ENCODE data around the gene PRICKLE1.

Gene PRICKLE1

GRCh38 chr12:42444192-42444943 lies 145.2 kb downstream of the PRICKLE1 start:
- no peak for DNase-seq

DNA sequence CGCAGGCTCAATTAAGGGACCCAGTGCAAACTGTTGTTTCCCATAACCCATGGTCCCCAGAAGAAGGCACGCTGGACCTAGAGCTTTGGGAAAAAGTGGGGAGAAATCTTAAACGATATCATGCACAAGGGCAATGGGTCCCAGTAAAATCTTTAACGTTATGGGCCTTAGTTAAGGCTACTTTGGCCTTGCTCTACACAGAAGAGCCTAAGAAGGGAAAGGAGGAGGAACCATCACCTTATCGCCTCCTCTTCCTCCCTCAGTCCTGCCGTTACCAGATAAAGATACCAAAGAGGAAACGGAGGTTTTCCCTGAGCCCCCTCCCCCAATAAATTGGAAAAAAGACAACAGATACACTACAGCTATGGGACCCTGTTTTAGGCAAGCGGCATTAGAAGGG lies 146.7 kb downstream of the PRICKLE1 start:
- DNase-seq: no peak

- no peak for DNase-seq
Observed at GRCh38 chr12:42442311-42442759, 147.2 kb downstream of the PRICKLE1 start.

DNA sequence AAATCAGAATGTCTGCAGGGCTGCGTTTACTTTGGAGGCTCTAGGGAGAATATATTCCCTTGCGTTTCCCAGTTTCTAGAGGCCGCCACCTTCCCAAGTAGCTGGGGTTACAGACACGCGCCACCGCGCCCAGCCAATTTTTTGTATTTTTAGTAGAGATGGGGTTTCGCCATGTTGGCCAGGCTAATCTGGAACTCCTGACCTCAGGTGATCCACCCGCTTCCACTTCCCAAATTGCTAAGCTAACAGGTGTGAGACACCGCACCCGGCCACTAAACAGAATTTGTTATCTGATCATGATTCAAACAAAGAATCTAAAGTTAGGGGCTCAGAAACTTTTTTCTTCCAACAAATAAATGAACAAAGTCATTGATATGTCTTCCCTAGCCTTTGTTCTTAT lies 148.9 kb downstream of the PRICKLE1 start:
- no peak for DNase-seq

DNA sequence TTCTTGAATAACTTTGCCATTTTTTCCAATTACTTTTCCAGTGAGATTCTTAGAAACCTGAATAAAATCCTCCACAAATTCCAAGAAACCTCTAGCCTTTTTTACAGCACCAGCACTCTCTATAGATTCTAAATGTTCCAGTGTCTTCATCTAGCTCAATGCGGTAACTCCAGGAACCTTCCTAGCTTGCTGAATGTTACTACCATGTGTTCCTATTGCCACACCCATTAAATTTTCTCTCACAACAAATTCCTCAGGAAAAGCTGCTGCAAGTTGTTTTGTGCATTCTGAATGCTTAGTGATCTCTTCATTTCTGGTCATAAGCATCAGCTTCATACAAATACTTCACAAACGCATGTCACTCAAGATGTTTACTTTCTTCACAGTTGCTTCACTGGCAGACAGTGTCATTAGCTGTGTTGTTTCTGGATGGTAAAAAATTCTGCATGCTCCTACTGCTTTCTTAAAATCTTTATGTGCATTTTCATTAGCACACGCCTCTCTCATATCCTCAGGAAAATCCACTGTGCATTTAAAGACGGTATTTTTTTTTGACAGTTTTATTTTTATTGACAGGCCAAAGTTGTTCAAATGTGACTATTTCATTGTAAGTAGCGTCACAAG lies 156.9 kb downstream of the PRICKLE1 start:
- no peak for DNase-seq

DNA sequence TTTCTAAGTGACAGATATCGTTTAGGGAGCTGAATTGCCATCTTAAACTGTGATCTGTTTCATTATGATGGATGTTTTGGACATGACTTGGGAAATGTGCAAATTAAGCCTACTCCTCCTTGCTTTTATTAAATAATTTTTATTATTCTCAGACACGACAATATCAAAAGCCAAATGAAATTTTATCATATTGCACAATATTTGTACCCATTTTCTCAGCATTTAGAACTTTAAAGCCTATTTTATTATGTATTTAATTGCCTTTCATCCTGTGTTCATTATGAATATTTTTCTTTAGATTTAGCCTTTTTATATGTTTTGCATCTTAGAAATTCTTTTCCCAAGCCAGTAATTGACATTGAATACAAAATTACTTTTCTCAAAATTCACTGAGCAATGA lies 160.7 kb downstream of the PRICKLE1 start:
- no peak for DNase-seq

- DNase-seq: no peak
Observed at GRCh38 chr12:42426746-42427145, 162.8 kb downstream of the PRICKLE1 start.

GRCh38 chr12:42422785-42423184 lies 166.8 kb downstream of the PRICKLE1 start:
- DNase-seq: no peak

DNA sequence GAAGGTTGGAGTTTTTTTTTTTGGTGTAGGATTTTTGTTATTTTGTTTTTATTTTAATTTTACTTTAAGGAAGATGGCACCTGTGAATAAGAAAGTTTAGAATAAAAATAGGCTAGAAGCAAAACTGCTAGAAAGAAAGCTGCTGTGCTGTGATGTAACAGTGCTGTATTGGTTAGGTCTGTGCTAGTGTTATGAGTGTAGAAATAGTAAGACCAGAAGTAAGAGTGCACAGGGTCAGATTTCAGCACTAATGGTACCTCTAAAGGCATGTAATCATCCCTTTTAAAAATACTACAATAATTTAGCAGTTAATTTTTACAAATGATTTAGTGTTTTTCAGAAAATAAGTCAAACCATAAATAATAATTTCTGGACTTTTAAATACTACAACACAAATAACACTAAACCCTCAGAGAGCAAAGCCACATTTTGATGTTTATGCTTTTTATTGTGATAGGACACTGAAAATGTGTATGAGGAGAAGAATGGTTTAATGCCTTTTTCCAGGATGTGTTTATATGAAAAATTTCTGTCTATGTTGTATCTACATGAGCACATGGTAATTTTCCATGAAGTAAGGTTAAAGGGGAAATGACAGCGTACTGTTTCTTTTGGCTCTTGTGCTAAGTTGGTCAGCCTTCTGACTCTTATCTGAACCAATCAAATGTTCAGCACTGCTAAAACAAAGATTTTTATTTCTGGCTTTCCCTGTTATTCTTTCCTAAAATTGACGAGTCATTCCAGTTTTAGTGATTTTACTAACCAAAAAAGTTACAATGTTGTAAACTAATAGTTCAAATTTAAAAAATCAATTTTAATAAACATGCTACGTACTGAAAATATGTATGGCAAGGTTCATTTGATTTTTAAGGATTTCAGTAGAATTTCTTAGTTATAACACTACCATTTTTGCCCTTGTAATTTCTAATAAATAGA lies 167.4 kb downstream of the PRICKLE1 start:
- no peak for DNase-seq

DNA sequence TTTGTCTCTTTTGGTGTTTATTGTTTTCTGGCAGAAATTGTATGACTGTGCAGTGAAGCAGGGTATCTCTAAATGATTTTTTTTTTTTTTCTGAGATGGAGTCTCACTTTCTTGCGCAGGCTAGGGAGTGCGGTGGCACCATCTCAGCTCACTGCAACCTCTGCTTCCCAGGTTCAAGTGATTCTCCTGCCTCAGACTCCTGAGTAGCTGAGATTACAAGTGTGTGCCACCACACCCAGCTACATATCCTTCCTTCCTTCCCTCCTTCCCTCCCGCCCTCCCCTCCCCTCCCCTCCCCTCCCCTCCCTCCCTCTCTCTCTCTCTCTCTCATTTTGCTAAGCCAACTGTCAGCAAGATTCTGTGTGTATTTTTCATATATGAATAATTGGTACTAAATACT lies 169.2 kb downstream of the PRICKLE1 start:
- no peak for DNase-seq

- no peak for DNase-seq
Observed at GRCh38 chr12:42410340-42410739, 179.2 kb downstream of the PRICKLE1 start.

- no peak for DNase-seq
Observed at GRCh38 chr12:42409471-42409870, 180.1 kb downstream of the PRICKLE1 start.

GRCh38 chr12:42407306-42407705 lies 182.2 kb downstream of the PRICKLE1 start:
- DNase-seq: no peak
